WTC11 (cell line): Measurements from ENCODE around the gene UBL3.

ENCODE experiments used
- CREB1 ChIP-seq: sonication (generic); formaldehyde crosslinking; IDR thresholded peaks from 2 replicates; pipeline ENCODE4 v1.8.0; 2023; ENCODE audit warnings: mild to moderate bottlenecking, missing genetic modification reagents
- CTCF ChIP-seq: fragments of 200-600 bp; IDR thresholded peaks from 2 replicates; pipeline ENCODE4 v1.8.0; 2022; ENCODE audit warnings: antibody characterized with exemption
- ELF4 ChIP-seq: sonication (generic); formaldehyde crosslinking; IDR thresholded peaks from 2 replicates; pipeline ENCODE4 v1.8.1; 2022; ENCODE audit warnings: low read depth, mild to moderate bottlenecking, moderate library complexity, missing genetic modification reagents
- ESRRA ChIP-seq: sonication (generic); formaldehyde crosslinking; IDR thresholded peaks from 2 replicates; pipeline ENCODE4 v1.8.1; 2022; ENCODE audit warnings: mild to moderate bottlenecking, missing genetic modification reagents, borderline replicate concordance
- FOXJ3 ChIP-seq: sonication (generic); formaldehyde crosslinking; IDR thresholded peaks from 2 replicates; pipeline ENCODE4 v1.9.0; 2021; ENCODE audit warnings: missing genetic modification reagents, mild to moderate bottlenecking, borderline replicate concordance
- NR2C2 ChIP-seq: sonication (generic); formaldehyde crosslinking; IDR thresholded peaks from 2 replicates; pipeline ENCODE4 v1.8.0; 2022; ENCODE audit warnings: mild to moderate bottlenecking, missing genetic modification reagents
- PREB ChIP-seq: sonication (generic); formaldehyde crosslinking; IDR thresholded peaks from 2 replicates; pipeline ENCODE4 v1.8.1; 2022; ENCODE audit warnings: mild to moderate bottlenecking, missing genetic modification reagents, moderate library complexity, borderline replicate concordance

DNA sequence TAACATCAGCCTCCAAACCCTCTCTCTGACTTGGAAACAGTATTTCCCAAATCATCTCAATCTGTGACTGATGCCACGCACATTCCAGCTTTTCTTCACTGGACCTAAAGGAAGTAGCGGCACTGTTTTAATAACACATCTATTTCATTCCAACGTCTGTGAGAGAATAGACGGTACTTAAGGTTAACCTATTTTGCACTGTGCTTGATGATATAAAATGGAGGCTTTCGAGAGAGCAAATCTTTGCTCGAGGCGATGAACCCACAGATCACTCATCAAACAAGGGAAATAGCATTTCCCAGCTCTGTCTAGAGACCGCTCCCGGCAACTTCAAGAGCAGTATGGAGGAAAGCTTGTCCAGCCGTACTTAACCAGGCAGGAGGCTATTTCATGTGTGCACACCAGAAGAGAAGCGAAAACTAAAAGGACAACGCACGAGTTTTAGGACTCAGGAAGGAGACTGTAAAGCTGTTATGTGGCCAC lies 2.9 kb downstream of the UBL3 start:
- TF ChIP-seq ESRRA (CRISPR knock-in tag): no peak
- no peak for TF ChIP-seq ELF4 (CRISPR knock-in tag)
- TF ChIP-seq FOXJ3 (CRISPR knock-in tag): no peak
- TF ChIP-seq CTCF: no peak
- TF ChIP-seq NR2C2: no peak
- no peak for TF ChIP-seq PREB (CRISPR knock-in tag)
- TF ChIP-seq CREB1 (CRISPR knock-in tag): no peak
